Measurements from ENCODE around the gene FNIP1.

GRCh38 chr5:131684051-131684450 lies 112.8 kb downstream of the FNIP1 start:
- TF ChIP-seq CTCF (IDR thresholded peaks at IDR 0.05; ENCODE audit: insufficient read depth, low read depth, low read length) (no peak), EZH2 (IDR thresholded peaks at IDR 0.05; ENCODE audit: insufficient read depth, low read length) (no peak)

Measured in astrocyte (in vitro differentiated cells and primary cell).